ENCODE results near the gene LRRC8B.

DNA sequence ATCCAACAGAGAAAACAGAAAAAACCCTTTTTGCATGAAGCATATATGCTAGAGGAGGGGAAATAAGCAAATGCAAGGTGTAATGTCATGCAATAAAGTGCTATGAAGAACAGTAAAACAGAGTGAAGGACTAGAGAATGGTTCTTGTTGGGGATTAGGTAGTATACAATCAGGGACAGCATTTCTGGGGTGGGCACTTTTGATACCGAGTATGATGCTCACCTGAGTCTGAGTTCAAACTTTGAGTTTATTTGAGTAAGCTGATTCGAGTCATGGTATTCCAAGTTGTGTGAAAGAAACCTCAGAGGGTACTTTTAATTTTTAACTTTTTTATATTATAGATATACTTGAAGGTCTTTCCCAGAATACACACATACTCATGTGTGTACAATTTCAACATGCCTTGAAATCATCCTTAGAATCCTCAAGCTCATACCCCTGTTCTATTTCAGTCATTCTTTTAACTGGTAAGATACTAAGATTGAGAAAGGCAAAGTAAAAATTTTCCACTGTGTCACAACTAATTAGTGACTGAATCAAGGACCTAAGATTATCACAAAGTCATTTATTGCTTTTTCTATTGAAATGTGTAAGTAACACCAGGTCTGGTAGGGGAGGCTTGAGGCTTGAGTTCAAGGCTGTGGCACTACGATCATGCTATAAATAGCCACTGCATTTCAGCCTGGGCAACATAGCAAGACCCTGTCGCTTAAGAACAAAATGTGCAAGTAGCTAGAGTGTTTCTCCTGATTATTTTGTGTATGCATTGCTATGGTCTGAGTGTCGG, 12.1 kb downstream of the LRRC8B start:
- TF ChIP-seq, protein P1, sequence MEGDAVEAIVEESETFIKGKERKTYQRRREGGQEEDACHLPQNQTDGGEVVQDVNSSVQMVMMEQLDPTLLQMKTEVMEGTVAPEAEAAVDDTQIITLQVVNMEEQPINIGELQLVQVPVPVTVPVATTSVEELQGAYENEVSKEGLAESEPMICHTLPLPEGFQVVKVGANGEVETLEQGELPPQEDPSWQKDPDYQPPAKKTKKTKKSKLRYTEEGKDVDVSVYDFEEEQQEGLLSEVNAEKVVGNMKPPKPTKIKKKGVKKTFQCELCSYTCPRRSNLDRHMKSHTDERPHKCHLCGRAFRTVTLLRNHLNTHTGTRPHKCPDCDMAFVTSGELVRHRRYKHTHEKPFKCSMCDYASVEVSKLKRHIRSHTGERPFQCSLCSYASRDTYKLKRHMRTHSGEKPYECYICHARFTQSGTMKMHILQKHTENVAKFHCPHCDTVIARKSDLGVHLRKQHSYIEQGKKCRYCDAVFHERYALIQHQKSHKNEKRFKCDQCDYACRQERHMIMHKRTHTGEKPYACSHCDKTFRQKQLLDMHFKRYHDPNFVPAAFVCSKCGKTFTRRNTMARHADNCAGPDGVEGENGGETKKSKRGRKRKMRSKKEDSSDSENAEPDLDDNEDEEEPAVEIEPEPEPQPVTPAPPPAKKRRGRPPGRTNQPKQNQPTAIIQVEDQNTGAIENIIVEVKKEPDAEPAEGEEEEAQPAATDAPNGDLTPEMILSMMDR (IDR thresholded peaks at IDR 0.05; ENCODE audit: poor library complexity): no peak
- no peak for TF ChIP-seq EZH2phosphoT487 (IDR thresholded peaks at IDR 0.05; ENCODE audit: low read depth, severe bottlenecking, unreplicated experiment)

Data from hepatocyte (in vitro differentiated cells).